Ishikawa (cell line): ENCODE results near the gene PDIA5.

Experiments used
- CEBPB ChIP-seq: IDR thresholded peaks from 2 replicates; pipeline ENCODE4 v1.6.1; 2012
- CREB1 ChIP-seq: IDR thresholded peaks from 2 replicates; pipeline ENCODE4 v1.6.1; 2012; ENCODE audit warnings: low read depth
- EGR1 ChIP-seq: IDR thresholded peaks from 2 replicates; pipeline ENCODE4 v1.6.1; 2012
- EP300 ChIP-seq: IDR thresholded peaks from 2 replicates; pipeline ENCODE4 v1.6.1; 2012; ENCODE audit warnings: borderline replicate concordance
- FOXM1 ChIP-seq: IDR thresholded peaks from 2 replicates; pipeline ENCODE4 v1.6.1; 2012; ENCODE audit warnings: low read depth, borderline replicate concordance
- NFIC ChIP-seq: IDR thresholded peaks from 2 replicates; pipeline ENCODE4 v1.6.1; 2012
- RAD21 ChIP-seq: IDR thresholded peaks from 2 replicates; pipeline ENCODE4 v1.6.1; 2012; ENCODE audit warnings: low read depth
- TAF1 ChIP-seq: IDR thresholded peaks from 2 replicates; pipeline ENCODE4 v1.6.1; 2012; ENCODE audit warnings: low read depth, mild to moderate bottlenecking
- TCF12 ChIP-seq: IDR thresholded peaks from 2 replicates; pipeline ENCODE4 v1.6.1; 2012; ENCODE audit warnings: low read depth
- YY1 ChIP-seq: IDR thresholded peaks from 2 replicates; pipeline ENCODE4 v1.6.1; 2012; ENCODE audit warnings: low read depth
- TF ChIP-seq, protein P1 (sequence below): IDR thresholded peaks from 2 replicates; pipeline ENCODE4 v1.6.1; 2012; ENCODE audit warnings: low read depth, mild to moderate bottlenecking
- TF ChIP-seq, protein P2 (sequence below): IDR thresholded peaks from 2 replicates; pipeline ENCODE4 v1.6.1; 2012

DNA sequence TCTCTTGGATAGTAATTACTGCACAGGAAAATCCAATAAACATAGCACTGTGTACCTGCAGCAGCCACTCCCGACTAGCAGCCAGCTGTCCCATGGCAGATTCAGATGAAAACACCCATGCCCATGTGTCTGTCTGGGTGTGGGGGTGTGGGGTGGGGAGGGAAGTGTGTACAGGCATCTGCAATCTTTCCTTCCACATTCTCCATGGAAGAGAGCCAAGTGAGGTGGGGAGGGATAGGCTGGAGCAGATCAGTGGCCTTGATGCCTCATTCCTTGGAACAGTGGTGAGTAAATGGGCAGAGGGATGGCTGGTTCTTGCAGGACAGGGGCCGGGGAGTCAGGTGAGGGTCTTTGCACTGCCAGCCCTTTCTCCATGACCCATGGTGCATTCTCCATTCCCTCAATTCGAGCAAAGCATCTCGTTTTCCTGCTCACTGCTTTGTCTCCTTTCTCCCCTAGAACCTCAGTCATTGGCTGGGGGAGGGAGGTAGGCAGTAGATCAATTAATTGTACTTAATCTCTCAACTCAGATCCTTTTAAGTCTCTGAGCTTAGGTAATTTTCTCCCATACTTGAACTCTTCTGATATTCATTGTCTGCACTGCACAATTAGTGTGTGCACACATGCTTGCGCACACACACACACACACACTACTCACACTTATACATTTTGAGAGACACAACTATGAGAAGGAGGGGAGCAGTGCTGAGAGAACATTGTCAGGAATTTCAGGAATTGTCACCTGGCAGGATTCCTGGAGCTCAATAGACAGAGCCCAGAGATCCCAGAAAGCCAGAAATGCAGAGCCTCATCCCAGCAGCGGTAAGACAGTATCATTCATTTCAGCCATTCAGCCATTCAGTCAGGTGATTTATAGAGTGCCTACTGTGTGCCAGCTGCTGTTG, 31.9 kb downstream of the PDIA5 start:
- TF ChIP-seq, protein P1, sequence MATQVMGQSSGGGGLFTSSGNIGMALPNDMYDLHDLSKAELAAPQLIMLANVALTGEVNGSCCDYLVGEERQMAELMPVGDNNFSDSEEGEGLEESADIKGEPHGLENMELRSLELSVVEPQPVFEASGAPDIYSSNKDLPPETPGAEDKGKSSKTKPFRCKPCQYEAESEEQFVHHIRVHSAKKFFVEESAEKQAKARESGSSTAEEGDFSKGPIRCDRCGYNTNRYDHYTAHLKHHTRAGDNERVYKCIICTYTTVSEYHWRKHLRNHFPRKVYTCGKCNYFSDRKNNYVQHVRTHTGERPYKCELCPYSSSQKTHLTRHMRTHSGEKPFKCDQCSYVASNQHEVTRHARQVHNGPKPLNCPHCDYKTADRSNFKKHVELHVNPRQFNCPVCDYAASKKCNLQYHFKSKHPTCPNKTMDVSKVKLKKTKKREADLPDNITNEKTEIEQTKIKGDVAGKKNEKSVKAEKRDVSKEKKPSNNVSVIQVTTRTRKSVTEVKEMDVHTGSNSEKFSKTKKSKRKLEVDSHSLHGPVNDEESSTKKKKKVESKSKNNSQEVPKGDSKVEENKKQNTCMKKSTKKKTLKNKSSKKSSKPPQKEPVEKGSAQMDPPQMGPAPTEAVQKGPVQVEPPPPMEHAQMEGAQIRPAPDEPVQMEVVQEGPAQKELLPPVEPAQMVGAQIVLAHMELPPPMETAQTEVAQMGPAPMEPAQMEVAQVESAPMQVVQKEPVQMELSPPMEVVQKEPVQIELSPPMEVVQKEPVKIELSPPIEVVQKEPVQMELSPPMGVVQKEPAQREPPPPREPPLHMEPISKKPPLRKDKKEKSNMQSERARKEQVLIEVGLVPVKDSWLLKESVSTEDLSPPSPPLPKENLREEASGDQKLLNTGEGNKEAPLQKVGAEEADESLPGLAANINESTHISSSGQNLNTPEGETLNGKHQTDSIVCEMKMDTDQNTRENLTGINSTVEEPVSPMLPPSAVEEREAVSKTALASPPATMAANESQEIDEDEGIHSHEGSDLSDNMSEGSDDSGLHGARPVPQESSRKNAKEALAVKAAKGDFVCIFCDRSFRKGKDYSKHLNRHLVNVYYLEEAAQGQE = no peak
- TF ChIP-seq CREB1 (no peak), TAF1 (no peak), TCF12 (no peak), FOXM1 (no peak), CEBPB (no peak), RAD21 (no peak), EGR1 (no peak), EP300 (no peak), YY1 (no peak), NFIC (peak; percentile 23; the same call in 1 of the 2 replicates)
- TF ChIP-seq, protein P2, sequence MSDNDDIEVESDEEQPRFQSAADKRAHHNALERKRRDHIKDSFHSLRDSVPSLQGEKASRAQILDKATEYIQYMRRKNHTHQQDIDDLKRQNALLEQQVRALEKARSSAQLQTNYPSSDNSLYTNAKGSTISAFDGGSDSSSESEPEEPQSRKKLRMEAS = 0 out of 2 replicates have a peak, but pooled peaks have one; percentile 1
